ENCODE data around the gene SRRM5.

SRRM5 gene

GRCh38 chr19:43639519-43640423 is 27.9 kb downstream of the SRRM5 start, which contains the start of gene CADM4:
Gene CADM4 (minus strand): TSS chr19:43639850. CDS start chr19:43639790, 60 bp downstream.
- H3K4me2 ChIP-seq (ENCODE audit: low read length): peak within 1 kb of the TSS; percentile 89
- no peaks in the 10 kb centered on the region for H3K27me3 ChIP-seq (ENCODE audit: control insufficient read depth, insufficient read depth, low read length)
- peaks cover 4% of the 10 kb centered on the region for H3K79me2 ChIP-seq
- H3K9me3 ChIP-seq (ENCODE audit: control insufficient read depth, low read length): no peaks in the 10 kb centered on the region
- H2AFZ ChIP-seq: peak within 1 kb of the TSS; percentile 80
- H3K27ac ChIP-seq: peak within 1 kb of the TSS; percentile 13
- no peak within 1 kb of the TSS for H3K9ac ChIP-seq
- TF ChIP-seq CTCF (IDR thresholded peaks at IDR 0.05): no peak
- peaks cover 6% of the 10 kb centered on the region for H3K4me1 ChIP-seq
- no peaks in the 10 kb centered on the region for H3K36me3 ChIP-seq (ENCODE audit: control insufficient read depth, insufficient read depth, low read length)
- peak within 1 kb of the TSS; percentile 59 for H3K4me3 ChIP-seq (ENCODE audit: low read depth, low read length)

GRCh38 chr19:43640424-43640757 is 28.5 kb downstream of the SRRM5 start:
- Histone ChIP-seq H2AFZ (peak overlapping the region; percentile 80), H3K27me3 (ENCODE audit: control insufficient read depth, insufficient read depth, low read length) (no peaks in the 10 kb centered on the region), H3K9ac (no peak overlapping the region), H3K27ac (no peak overlapping the region), H3K36me3 (ENCODE audit: control insufficient read depth, insufficient read depth, low read length) (no peaks in the 10 kb centered on the region), H3K4me2 (ENCODE audit: low read length) (peak overlapping the region; percentile 89), H3K79me2 (no peaks in the 10 kb centered on the region), H3K9me3 (ENCODE audit: control insufficient read depth, low read length) (no peaks in the 10 kb centered on the region), H3K4me1 (peaks cover under 1% of the 10 kb centered on the region), H3K4me3 (ENCODE audit: low read depth, low read length) (peak overlapping the region; percentile 52)
- TF ChIP-seq CTCF (IDR thresholded peaks at IDR 0.05): no peak

GRCh38 chr19:43641333-43641732 is 29.4 kb downstream of the SRRM5 start:
- Histone ChIP-seq H3K27ac (no peak overlapping the region), H3K9ac (no peak overlapping the region)
- no peak for TF ChIP-seq CTCF (IDR thresholded peaks at IDR 0.05)

GRCh38 chr19:43642531-43642930 is 30.6 kb downstream of the SRRM5 start:
- TF ChIP-seq CTCF (IDR thresholded peaks at IDR 0.05): no peak
- H3K9ac ChIP-seq: no peak overlapping the region

More at GRCh38 chr19:43641333-43641732, 29.4 kb downstream of the SRRM5 start:
- Histone ChIP-seq H3K4me2 (ENCODE audit: low read length) (no peak overlapping the region), H3K4me3 (ENCODE audit: low read depth, low read length) (no peak overlapping the region), H3K27me3 (ENCODE audit: control insufficient read depth, insufficient read depth, low read length) (no peaks in the 10 kb centered on the region), H2AFZ (no peak overlapping the region), H3K79me2 (no peaks in the 10 kb centered on the region), H3K36me3 (ENCODE audit: control insufficient read depth, insufficient read depth, low read length) (no peaks in the 10 kb centered on the region), H3K4me1 (no peaks in the 10 kb centered on the region), H3K9me3 (ENCODE audit: control insufficient read depth, low read length) (no peaks in the 10 kb centered on the region)

More at GRCh38 chr19:43642531-43642930, 30.6 kb downstream of the SRRM5 start:
- H3K4me1 ChIP-seq: no peaks in the 10 kb centered on the region
- no peak overlapping the region for H2AFZ ChIP-seq
- no peaks in the 10 kb centered on the region for H3K36me3 ChIP-seq (ENCODE audit: control insufficient read depth, insufficient read depth, low read length)
- no peaks in the 10 kb centered on the region for H3K79me2 ChIP-seq
- no peaks in the 10 kb centered on the region for H3K27me3 ChIP-seq (ENCODE audit: control insufficient read depth, insufficient read depth, low read length)
- H3K9me3 ChIP-seq (ENCODE audit: control insufficient read depth, low read length): no peaks in the 10 kb centered on the region
- H3K27ac ChIP-seq: no peak overlapping the region
- H3K4me3 ChIP-seq (ENCODE audit: low read depth, low read length): no peak overlapping the region
- no peak overlapping the region for H3K4me2 ChIP-seq (ENCODE audit: low read length)

All from parathyroid adenoma (tissue), 2 donors.